Panc1 (cell line): ENCODE results near the gene CST9L. TPM values are rescaled to one million over a fixed set of nuclear protein-coding genes. Genes with fewer than 3 reads are reported as not detected.

Experiments used
- ATAC-seq: fragments of 200-7000 bp; cut with Tn5 transposase; 2 replicates; pipeline ENCODE4 v1.9.1; 2020; ENCODE audit warnings: mild to moderate bottlenecking, moderate library complexity
- BruUV-seq: library from RNA; stranded (reverse); fragments of 400-500 nt; replicated peaks from 2 replicates; lab custom pipeline; 2021; lab: Mats Ljungman, UMichigan
- CTCF ChIA-PET: fragments of 300-600 bp; sonication (Branson Sonifier 250); formaldehyde crosslinking; loops from one replicate; lab custom pipeline; 2022; ENCODE audit warnings: antibody characterized with exemption; lab: Charles Lee
- POLR2A ChIA-PET: fragments of 300-600 bp; sonication (Branson Sonifier 250); formaldehyde crosslinking; loops from one replicate; lab custom pipeline; 2022; ENCODE audit warnings: antibody characterized with exemption; lab: Charles Lee
- DNase-seq: peaks from one replicate; pipeline ENCODE4 v3.0.0-alpha.2; 2010; ENCODE audit warnings: low read depth, low spot score
- H3K27ac ChIP-seq: 2 replicates; pipeline ENCODE4 v1.5.1; 2011; ENCODE audit warnings: mild to moderate bottlenecking, low read length, inconsistent platforms
- H3K27me3 ChIP-seq: fragments of 200-500 bp; sonication (Bioruptor generic); 2 replicates; pipeline ENCODE4 v1.6.0; 2014; ENCODE audit warnings: low read length, inconsistent platforms; ENCODE audit not compliant: control insufficient read depth, insufficient read depth
- H3K36me3 ChIP-seq: fragments of 200-500 bp; sonication (Bioruptor generic); 2 replicates; pipeline ENCODE4 v1.5.1; 2014; ENCODE audit warnings: inconsistent platforms, mild to moderate bottlenecking, low read length, moderate library complexity; ENCODE audit not compliant: control insufficient read depth, insufficient read depth
- H3K4me1 ChIP-seq: 2 replicates; pipeline ENCODE4 v1.5.1; 2011; ENCODE audit warnings: inconsistent platforms, mild to moderate bottlenecking, low read length, moderate library complexity; ENCODE audit not compliant: control insufficient read depth, insufficient read depth
- H3K4me3 ChIP-seq, 2 experiments: 2 replicates each; pipeline ENCODE4 v1.5.1; 2011 to 2012; ENCODE audit warnings: low read depth in 2 of 2, low read length in 2 of 2, mild to moderate bottlenecking in 2 of 2, inconsistent platforms in 1 of 2, moderate library complexity in 1 of 2
- H3K9me3 ChIP-seq: fragments of 200-500 bp; sonication (Bioruptor generic); 2 replicates; pipeline ENCODE4 v1.5.1; 2014; ENCODE audit warnings: low read depth, mild to moderate bottlenecking, inconsistent platforms, low read length, moderate library complexity; ENCODE audit not compliant: control insufficient read depth, insufficient read depth
- POLR2AphosphoS5 ChIP-seq: IDR thresholded peaks from 2 replicates; pipeline ENCODE4 v1.6.1; 2012; ENCODE audit warnings: mild to moderate bottlenecking, low read depth, low read length, moderate library complexity
- SIN3A ChIP-seq: IDR thresholded peaks from 2 replicates; pipeline ENCODE4 v1.6.1; 2012; ENCODE audit warnings: low read depth, mild to moderate bottlenecking, low read length, moderate library complexity, borderline replicate concordance; ENCODE audit not compliant: insufficient read depth
- TCF7L2 ChIP-seq: IDR thresholded peaks from 2 replicates; pipeline ENCODE4 v1.6.1; 2011; ENCODE audit warnings: mild to moderate bottlenecking, low read depth, low read length, inconsistent platforms
- in situ Hi-C: cut with HindIII; loops from 2 replicates; pipeline ENCODE4 v1.10.0; 2016; ENCODE audit warnings: low sequenced_read_pairs, low pct_unique_long_range_greater_than_20kb
- intact Hi-C: fragments of 100-400 bp; cut with micrococcal nuclease; formaldehyde crosslinking; loops from one replicate; pipeline ENCODE4 v1.10.0; 2022; ENCODE audit not compliant: unreplicated experiment
- total RNA-seq: library from RNA; stranded (reverse); gene quantifications from one replicate; pipeline ENCODE4 v1.2.1, GENCODE V29; 2021; ENCODE audit not compliant: unreplicated experiment
- TF ChIP-seq, protein P1 (sequence below): fragments of 450-650 bp; IDR thresholded peaks from 2 replicates; pipeline ENCODE4 v1.5.1; 2017; ENCODE audit warnings: mild to moderate bottlenecking
- TF ChIP-seq, protein P2 (sequence below), 2 experiments: IDR thresholded peaks; 2 replicates each; pipeline ENCODE4 v1.6.1; 2011 to 2012; ENCODE audit warnings: low read depth in 2 of 2, control low read depth in 1 of 2, low read length in 1 of 2, mild to moderate bottlenecking in 1 of 2, moderate library complexity in 1 of 2; ENCODE audit not compliant: insufficient read depth in 1 of 2

The CST9L gene
- total RNA-seq, 1 experiment from 2014 or later = not detected

DNA sequence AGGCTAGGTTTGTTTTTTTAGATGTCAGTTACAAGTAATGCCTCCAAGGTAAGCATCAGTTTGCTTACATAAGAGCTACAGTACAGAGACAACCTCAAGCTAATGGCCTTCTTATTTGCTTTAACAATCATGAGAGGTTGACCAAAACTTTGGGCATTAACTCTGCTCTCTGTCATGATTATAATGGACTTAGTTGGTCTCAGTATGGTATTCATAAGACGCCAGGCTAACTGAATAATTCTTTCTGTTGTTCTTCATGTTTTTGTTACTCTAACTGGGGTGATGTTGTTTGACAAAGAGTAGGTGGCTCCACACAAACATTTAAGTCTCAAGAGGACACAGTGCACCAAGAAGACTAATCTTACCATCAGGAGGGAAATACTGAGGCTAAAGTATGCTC is 27.7 kb upstream of the CST9L start:
- Histone ChIP-seq H3K27ac (no peak overlapping the region), H3K9me3 (no peaks in the 10 kb centered on the region), H3K36me3 (no peaks in the 10 kb centered on the region), H3K4me1 (no peaks in the 10 kb centered on the region), H3K4me3 (no peak overlapping the region), H3K27me3 (peaks cover 2% of the 10 kb centered on the region; the same call in 1 of the 2 replicates)
- TF ChIP-seq, protein P1, sequence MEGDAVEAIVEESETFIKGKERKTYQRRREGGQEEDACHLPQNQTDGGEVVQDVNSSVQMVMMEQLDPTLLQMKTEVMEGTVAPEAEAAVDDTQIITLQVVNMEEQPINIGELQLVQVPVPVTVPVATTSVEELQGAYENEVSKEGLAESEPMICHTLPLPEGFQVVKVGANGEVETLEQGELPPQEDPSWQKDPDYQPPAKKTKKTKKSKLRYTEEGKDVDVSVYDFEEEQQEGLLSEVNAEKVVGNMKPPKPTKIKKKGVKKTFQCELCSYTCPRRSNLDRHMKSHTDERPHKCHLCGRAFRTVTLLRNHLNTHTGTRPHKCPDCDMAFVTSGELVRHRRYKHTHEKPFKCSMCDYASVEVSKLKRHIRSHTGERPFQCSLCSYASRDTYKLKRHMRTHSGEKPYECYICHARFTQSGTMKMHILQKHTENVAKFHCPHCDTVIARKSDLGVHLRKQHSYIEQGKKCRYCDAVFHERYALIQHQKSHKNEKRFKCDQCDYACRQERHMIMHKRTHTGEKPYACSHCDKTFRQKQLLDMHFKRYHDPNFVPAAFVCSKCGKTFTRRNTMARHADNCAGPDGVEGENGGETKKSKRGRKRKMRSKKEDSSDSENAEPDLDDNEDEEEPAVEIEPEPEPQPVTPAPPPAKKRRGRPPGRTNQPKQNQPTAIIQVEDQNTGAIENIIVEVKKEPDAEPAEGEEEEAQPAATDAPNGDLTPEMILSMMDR = no peak
- TF ChIP-seq POLR2AphosphoS5 (no peak), SIN3A (no peak), TCF7L2 (no peak)
- TF ChIP-seq, protein P2, sequence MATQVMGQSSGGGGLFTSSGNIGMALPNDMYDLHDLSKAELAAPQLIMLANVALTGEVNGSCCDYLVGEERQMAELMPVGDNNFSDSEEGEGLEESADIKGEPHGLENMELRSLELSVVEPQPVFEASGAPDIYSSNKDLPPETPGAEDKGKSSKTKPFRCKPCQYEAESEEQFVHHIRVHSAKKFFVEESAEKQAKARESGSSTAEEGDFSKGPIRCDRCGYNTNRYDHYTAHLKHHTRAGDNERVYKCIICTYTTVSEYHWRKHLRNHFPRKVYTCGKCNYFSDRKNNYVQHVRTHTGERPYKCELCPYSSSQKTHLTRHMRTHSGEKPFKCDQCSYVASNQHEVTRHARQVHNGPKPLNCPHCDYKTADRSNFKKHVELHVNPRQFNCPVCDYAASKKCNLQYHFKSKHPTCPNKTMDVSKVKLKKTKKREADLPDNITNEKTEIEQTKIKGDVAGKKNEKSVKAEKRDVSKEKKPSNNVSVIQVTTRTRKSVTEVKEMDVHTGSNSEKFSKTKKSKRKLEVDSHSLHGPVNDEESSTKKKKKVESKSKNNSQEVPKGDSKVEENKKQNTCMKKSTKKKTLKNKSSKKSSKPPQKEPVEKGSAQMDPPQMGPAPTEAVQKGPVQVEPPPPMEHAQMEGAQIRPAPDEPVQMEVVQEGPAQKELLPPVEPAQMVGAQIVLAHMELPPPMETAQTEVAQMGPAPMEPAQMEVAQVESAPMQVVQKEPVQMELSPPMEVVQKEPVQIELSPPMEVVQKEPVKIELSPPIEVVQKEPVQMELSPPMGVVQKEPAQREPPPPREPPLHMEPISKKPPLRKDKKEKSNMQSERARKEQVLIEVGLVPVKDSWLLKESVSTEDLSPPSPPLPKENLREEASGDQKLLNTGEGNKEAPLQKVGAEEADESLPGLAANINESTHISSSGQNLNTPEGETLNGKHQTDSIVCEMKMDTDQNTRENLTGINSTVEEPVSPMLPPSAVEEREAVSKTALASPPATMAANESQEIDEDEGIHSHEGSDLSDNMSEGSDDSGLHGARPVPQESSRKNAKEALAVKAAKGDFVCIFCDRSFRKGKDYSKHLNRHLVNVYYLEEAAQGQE (IDR thresholded peaks at IDR 0.05; ENCODE audit: insufficient read depth in 1 of 2, low read depth in 2 of 2, low read length in 1 of 2) = no peak
- intact Hi-C loops (no loop called here), in situ Hi-C loops (no loop called here)
- no TSS peak for BruUV-seq
- CTCF ChIA-PET = no interaction called here
- DNase-seq (no peak), ATAC-seq (no peak)
- POLR2A ChIA-PET = no interaction called here

DNA sequence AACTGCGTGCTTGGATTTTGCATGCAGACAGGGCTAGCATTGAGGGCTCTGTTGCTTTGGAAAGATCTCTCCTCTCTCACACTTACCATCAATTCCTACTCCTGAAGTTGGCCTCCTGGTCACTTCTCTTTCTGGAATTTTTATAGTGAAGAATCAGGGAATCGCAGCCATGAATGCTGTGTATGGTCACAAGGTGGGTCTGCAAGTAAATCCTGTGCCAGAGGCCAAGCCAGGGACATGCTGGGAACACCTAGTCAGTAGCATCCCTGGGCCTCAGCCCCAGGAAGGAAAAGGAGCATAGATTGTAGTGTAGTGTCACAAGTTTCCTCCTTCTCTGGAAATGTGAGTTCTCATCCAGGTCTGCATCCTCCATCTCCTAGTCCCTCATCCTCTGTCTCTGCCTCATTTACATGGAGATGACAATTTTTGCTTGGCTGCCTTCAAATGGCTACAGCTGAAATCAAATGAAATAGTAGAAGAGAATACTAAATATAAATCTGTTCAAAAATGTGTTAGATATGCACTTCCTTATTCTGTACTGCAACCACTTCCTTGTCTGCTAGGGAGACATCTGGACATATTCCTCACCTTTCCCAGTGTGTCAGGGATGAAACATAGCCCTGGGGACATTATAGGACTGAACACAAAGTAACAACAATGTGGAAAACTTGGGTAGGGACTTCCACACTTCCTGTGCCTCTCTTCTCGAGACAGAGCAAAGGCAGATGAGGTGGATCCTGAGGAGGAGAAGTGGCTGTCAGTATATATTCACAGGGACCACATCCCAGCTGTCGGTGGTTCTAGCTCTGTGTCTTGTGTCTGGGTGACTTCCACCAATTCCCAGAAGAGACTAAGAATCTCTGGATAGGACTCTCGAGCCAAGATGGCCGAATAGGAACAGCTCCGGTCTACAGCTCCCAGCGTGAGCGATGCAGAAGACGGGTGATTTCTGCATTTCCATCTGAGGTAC is 20.4 kb upstream of the CST9L start:
- Histone ChIP-seq H3K36me3 (no peaks in the 10 kb centered on the region), H3K9me3 (no peaks in the 10 kb centered on the region), H3K27me3 (no peaks in the 10 kb centered on the region), H3K4me3 (no peak overlapping the region), H3K4me1 (no peaks in the 10 kb centered on the region), H3K27ac (no peak overlapping the region)
- TF ChIP-seq POLR2AphosphoS5 (no peak), TCF7L2 (no peak), SIN3A (no peak)
- TF ChIP-seq, protein P2 (IDR thresholded peaks at IDR 0.05; ENCODE audit: insufficient read depth in 1 of 2, low read depth in 2 of 2, low read length in 1 of 2) = no peak
- TF ChIP-seq, protein P1 = no peak
- ChIA-PET CTCF (no interaction called here), POLR2A (no interaction called here)
- BruUV-seq = no TSS peak
- in situ Hi-C loops (no loop called here), intact Hi-C loops (no loop called here)
- no peak for ATAC-seq
- no peak for DNase-seq
